Neuronal stem cell (in vitro differentiated cells): ENCODE measurements around the gene SND1.

Experiments
- DNase-seq: peaks from one replicate; pipeline ENCODE4 v3.0.0-alpha.2; 2013; ENCODE audit warnings: low spot score
- H2AFZ ChIP-seq: one replicate; pipeline ENCODE4 v1.6.1; 2013; ENCODE audit warnings: mild to moderate bottlenecking, low read length, inconsistent platforms
- H2AK5ac ChIP-seq: 2 replicates; pipeline ENCODE4 v1.6.1; 2013; ENCODE audit warnings: low read depth, mild to moderate bottlenecking, inconsistent platforms, low read length, moderate library complexity, mixed read lengths
- H2BK120ac ChIP-seq: 2 replicates; pipeline ENCODE4 v1.6.1; 2013; ENCODE audit warnings: low read depth, mild to moderate bottlenecking, inconsistent platforms, low read length, moderate library complexity, mixed read lengths
- H2BK12ac ChIP-seq: one replicate; pipeline ENCODE4 v1.6.1; 2013; ENCODE audit warnings: low read length, inconsistent platforms
- H2BK15ac ChIP-seq: 2 replicates; pipeline ENCODE4 v1.6.1; 2013; ENCODE audit warnings: mild to moderate bottlenecking, low read length, inconsistent platforms, mixed read lengths
- H2BK5ac ChIP-seq: one replicate; pipeline ENCODE4 v1.6.1; 2013; ENCODE audit warnings: inconsistent platforms, mild to moderate bottlenecking, low read length, moderate library complexity
- H3K14ac ChIP-seq: one replicate; pipeline ENCODE4 v1.6.1; 2013; ENCODE audit warnings: low read length, inconsistent platforms
- H3K18ac ChIP-seq: 2 replicates; pipeline ENCODE4 v1.6.1; 2013; ENCODE audit warnings: low read length, inconsistent platforms
- H3K23ac ChIP-seq: 2 replicates; pipeline ENCODE4 v1.6.1; 2013; ENCODE audit warnings: low read depth, mild to moderate bottlenecking, mixed read lengths, low read length, inconsistent platforms; ENCODE audit not compliant: poor library complexity
- H3K27ac ChIP-seq: replicated peaks from 3 replicates; pipeline ENCODE4 v1.5.1; 2013; ENCODE audit warnings: low read length, inconsistent platforms
- H3K27me3 ChIP-seq, 3 experiments: 2 replicates each; pipeline ENCODE4 v1.6.1; 2013; ENCODE audit warnings: low read length in 3 of 3, mild to moderate bottlenecking in 2 of 3, inconsistent platforms in 1 of 3, low read depth in 1 of 3, mixed read lengths in 1 of 3, moderate library complexity in 1 of 3; ENCODE audit not compliant: control insufficient read depth in 3 of 3, insufficient read depth in 3 of 3
- H3K36me3 ChIP-seq, 2 donors: replicated peaks in 1 of 2; 2 replicates each; pipeline ENCODE4 v1.6.1; 2013; ENCODE audit warnings: low read length in 2 of 2; ENCODE audit not compliant: control insufficient read depth in 2 of 2, insufficient read depth in 2 of 2
- H3K4ac ChIP-seq: 2 replicates; pipeline ENCODE4 v1.6.1; 2013; ENCODE audit warnings: inconsistent platforms, mild to moderate bottlenecking, low read length, moderate library complexity
- H3K4me1 ChIP-seq, 2 donors: 1 replicate in 1 of 2; 2 replicates in 1 of 2; pipeline ENCODE4 v1.6.1; 2013; ENCODE audit warnings: low read length in 2 of 2, low read depth in 1 of 2; ENCODE audit not compliant: control insufficient read depth in 2 of 2, insufficient read depth in 1 of 2
- H3K4me2 ChIP-seq: one replicate; pipeline ENCODE4 v1.6.1; 2013; ENCODE audit warnings: mild to moderate bottlenecking, low read length, inconsistent platforms; ENCODE audit not compliant: insufficient read depth, poor library complexity, severe bottlenecking
- H3K4me3 ChIP-seq, 2 donors: 2 replicates each; pipeline ENCODE4 v1.5.1; 2013; ENCODE audit warnings: low read length in 2 of 2, mild to moderate bottlenecking in 2 of 2, inconsistent platforms in 1 of 2, moderate library complexity in 1 of 2
- H3K79me1 ChIP-seq: one replicate; pipeline ENCODE4 v1.6.1; 2013; ENCODE audit warnings: low read depth, mild to moderate bottlenecking, inconsistent platforms, low read length, moderate library complexity
- H3K9ac ChIP-seq: one replicate; pipeline ENCODE4 v1.6.1; 2013; ENCODE audit warnings: mild to moderate bottlenecking, low read depth, low read length, inconsistent platforms; ENCODE audit not compliant: poor library complexity
- H3K9me3 ChIP-seq, 2 donors: replicated peaks in 1 of 2; 2 replicates each; pipeline versions ENCODE3 to v1.6.1; 2013; ENCODE audit warnings: low read length in 2 of 2, mild to moderate bottlenecking in 2 of 2, inconsistent platforms in 1 of 2, low read depth in 1 of 2, mixed read lengths in 1 of 2, moderate library complexity in 1 of 2; ENCODE audit not compliant: control insufficient read depth in 2 of 2, insufficient read depth in 1 of 2
- H4K8ac ChIP-seq: one replicate; pipeline ENCODE4 v1.6.1; 2013; ENCODE audit warnings: low read depth, mild to moderate bottlenecking, inconsistent platforms, low read length, moderate library complexity
- H4K91ac ChIP-seq: one replicate; pipeline ENCODE4 v1.6.1; 2013; ENCODE audit warnings: low read length, low read depth, mild to moderate bottlenecking, inconsistent platforms; ENCODE audit not compliant: poor library complexity
- WGBS, 2 donors: extraction: QIAGEN DNeasy Blood & Tissue Kit; methylation state at CpG; one replicate each; pipeline ENCODE4 v1.1.7; 2013; ENCODE audit warnings: missing lambda C conversion rate in 2 of 2, mixed read lengths in 1 of 2; ENCODE audit not compliant: insufficient read length in 2 of 2, insufficient replicate concordance in 1 of 2; ENCODE audit errors: extremely low coverage in 2 of 2; 5-methylcytosine and 5-hydroxymethylcytosine counted together

The SND1 gene

DNA sequence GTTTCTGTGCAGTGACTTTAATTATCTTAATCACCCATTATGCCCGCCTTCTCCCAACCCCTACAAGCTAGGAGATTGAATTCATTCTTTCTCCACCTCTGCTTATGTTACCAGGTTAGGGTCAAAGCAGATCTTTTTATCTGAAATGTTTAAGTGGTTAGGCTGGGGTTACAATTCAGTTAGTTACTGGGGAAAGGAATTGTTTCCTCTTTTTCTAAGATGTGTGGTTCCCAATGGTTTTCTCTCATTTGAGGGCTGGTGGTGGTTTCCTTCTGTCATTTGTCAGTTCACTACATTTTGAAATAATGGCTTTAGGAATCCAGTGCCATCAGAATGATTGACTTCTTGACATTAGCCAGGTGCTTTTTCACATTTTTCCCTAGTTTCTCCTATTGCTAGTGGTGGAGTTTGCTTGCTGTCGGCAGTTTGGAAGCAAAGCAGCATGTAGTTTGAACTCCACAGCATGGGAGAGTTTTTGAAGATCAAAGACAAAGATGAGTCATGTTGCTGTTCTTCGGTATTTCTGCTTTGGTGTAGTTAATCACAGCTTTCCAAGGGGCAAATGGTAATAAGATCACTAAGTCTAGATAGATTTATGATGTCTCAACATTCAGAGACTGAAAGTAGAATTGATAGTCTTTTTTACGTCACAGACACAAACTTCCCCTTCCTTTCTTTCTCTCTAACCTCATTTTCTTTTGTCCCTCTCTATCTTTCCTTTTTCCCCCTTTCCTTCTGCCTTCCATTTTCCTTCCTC is 168.2 kb downstream of the SND1 start:
- DNase-seq, result no peak
- no CpG with 5 or more reads among the region's 4 CpGs for WGBS, 2 donors
- H3K4me1 ChIP-seq, result peaks cover 7% of the 10 kb centered on the region in 2 donors

DNA sequence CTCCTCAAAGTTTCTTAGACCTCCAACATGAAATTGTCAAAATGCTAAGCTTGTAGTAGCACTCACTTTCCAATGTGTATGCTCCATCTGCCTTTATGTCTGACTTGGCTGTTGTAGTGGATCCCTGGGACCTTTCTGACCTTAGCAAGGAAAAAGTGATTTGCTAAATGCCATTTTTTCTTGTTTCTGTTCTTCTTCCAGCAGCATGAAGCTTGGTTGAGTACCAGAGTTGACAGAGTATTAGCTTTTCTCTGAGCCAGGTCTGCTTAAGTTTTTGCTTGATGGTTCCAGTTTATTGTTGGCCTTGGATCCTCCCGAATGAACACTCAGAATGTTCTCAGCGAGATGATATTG is 168.7 kb downstream of the SND1 start:
- Histone ChIP-seq H3K4ac (no peak overlapping the region), H3K27ac (no peak overlapping the region), H3K4me3 (no peak overlapping the region), H3K4me1 (peaks cover 7% of the 10 kb centered on the region in 2 donors), H3K79me1 (no peaks in the 10 kb centered on the region), H3K4me2 (no peak overlapping the region), H3K27me3 (no peaks in the 10 kb centered on the region), H2AK5ac (no peak overlapping the region), H2AFZ (no peak overlapping the region), H3K9me3 (no peaks in the 10 kb centered on the region), H2BK15ac (no peak overlapping the region), H4K91ac (no peak overlapping the region), H3K23ac (no peak overlapping the region), H3K18ac (no peak overlapping the region), H3K9ac (no peak overlapping the region), H2BK5ac (no peak overlapping the region), H2BK12ac (no peak overlapping the region), H4K8ac (no peak overlapping the region), H3K14ac (no peak overlapping the region), H2BK120ac (no peak overlapping the region), H3K36me3 (no peaks in the 10 kb centered on the region)
- DNase-seq, result no peak
- no CpG with 5 or more reads among the region's 2 CpGs for WGBS, 2 donors

More for the DNA sequence above, 168.2 kb downstream of the SND1 start:
- Histone ChIP-seq H3K14ac (no peak overlapping the region), H3K9ac (no peak overlapping the region), H2BK120ac (no peak overlapping the region), H2AFZ (no peak overlapping the region), H3K27me3 (no peaks in the 10 kb centered on the region), H3K4ac (no peak overlapping the region), H4K8ac (no peak overlapping the region), H3K79me1 (no peaks in the 10 kb centered on the region), H2AK5ac (no peak overlapping the region), H2BK15ac (no peak overlapping the region), H3K9me3 (no peaks in the 10 kb centered on the region), H3K4me2 (no peak overlapping the region), H4K91ac (no peak overlapping the region), H2BK5ac (no peak overlapping the region), H3K23ac (no peak overlapping the region), H2BK12ac (no peak overlapping the region), H3K18ac (no peak overlapping the region), H3K27ac (no peak overlapping the region), H3K36me3 (no peaks in the 10 kb centered on the region), H3K4me3 (no peak overlapping the region)

DNA sequence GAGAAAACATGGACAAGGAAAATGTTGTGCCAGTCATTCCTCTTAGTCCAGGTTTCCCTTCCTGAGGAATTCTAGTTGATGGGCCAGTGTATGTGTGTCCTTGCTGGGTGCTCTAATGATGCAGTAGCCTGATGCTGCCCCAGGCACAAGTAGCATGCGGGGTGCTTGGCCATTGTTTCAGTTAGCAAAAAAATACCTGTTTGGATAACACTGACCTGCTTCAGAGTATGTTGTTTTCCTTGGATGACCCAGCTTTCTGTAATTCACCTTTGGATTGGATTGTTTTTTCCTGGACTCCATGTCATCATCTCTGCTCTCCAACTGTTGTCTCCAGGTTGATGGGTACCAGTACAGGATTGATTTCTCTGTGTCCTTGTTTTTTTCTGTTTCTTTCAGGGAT is 169.2 kb downstream of the SND1 start:
- no peak overlapping the region for H3K14ac ChIP-seq
- H4K91ac ChIP-seq, result no peak overlapping the region
- no peak overlapping the region for H3K18ac ChIP-seq
- H3K9me3 ChIP-seq, result no peaks in the 10 kb centered on the region
- no peak overlapping the region for H2AFZ ChIP-seq
- no peak overlapping the region for H3K4me3 ChIP-seq
- no peak overlapping the region for H2AK5ac ChIP-seq
- no peak overlapping the region for H3K9ac ChIP-seq
- no peak overlapping the region for H3K4ac ChIP-seq
- no peak overlapping the region for H2BK120ac ChIP-seq
- DNase-seq, result no peak
- no peaks in the 10 kb centered on the region for H3K79me1 ChIP-seq
- no peaks in the 10 kb centered on the region for H3K36me3 ChIP-seq
- H2BK5ac ChIP-seq, result no peak overlapping the region
- no peaks in the 10 kb centered on the region for H3K27me3 ChIP-seq
- no peak overlapping the region for H3K23ac ChIP-seq
- WGBS, 2 donors, result no CpG with 5 or more reads among the region's 1 CpG
- H3K4me2 ChIP-seq, result no peak overlapping the region
- peaks cover 7% of the 10 kb centered on the region in 2 donors for H3K4me1 ChIP-seq
- no peak overlapping the region for H2BK12ac ChIP-seq
- H3K27ac ChIP-seq, result no peak overlapping the region
- no peak overlapping the region for H2BK15ac ChIP-seq
- no peak overlapping the region for H4K8ac ChIP-seq

DNA sequence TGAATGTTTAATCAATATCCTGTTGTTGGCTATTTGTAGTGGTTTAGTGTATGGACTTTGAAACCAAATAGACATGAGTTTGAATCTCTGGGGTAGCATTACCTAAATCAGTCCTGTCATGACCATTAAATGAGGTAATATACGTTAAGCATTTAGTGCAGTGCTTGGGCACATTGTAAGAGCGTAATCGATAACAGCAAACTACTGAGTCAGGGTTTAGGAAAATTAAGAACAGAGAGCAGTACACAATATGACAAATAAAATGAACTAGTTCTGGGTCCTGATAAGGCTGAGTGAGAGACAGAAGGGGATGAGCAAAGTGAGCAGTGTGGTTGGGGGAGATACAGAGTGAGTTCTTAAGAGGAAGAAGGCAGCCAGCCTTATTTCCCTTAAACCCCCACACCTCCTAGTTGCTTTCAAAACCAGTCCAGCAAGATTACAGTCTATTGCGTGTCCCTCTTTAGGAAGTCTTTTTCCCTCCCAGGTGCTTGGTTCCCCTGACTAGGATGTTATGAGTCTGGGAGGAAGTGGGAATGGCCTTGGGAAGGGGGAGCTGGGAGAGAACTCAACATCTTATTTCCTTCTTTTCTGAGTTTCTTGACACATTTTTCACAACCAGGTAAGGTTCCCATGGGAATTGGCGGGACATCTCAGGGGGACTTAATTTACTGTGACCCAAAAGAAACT is 171.0 kb downstream of the SND1 start:
- H2BK12ac ChIP-seq, result no peak overlapping the region
- no peaks in the 10 kb centered on the region for H3K79me1 ChIP-seq
- H4K91ac ChIP-seq, result no peak overlapping the region
- no CpG with 5 or more reads among the region's 5 CpGs for WGBS, 2 donors
- H3K27me3 ChIP-seq, result no peaks in the 10 kb centered on the region
- no peak overlapping the region for H3K4ac ChIP-seq
- no peak overlapping the region for H3K4me2 ChIP-seq
- no peak for DNase-seq
- H3K14ac ChIP-seq, result no peak overlapping the region
- H3K9ac ChIP-seq, result no peak overlapping the region
- no peak overlapping the region for H3K4me3 ChIP-seq
- no peaks in the 10 kb centered on the region for H3K9me3 ChIP-seq
- H2AK5ac ChIP-seq, result no peak overlapping the region
- H3K36me3 ChIP-seq, result no peaks in the 10 kb centered on the region
- no peak overlapping the region for H3K18ac ChIP-seq
- no peak overlapping the region for H2BK15ac ChIP-seq
- peaks cover 7% of the 10 kb centered on the region in 2 donors for H3K4me1 ChIP-seq
- H4K8ac ChIP-seq, result no peak overlapping the region
- H2AFZ ChIP-seq, result no peak overlapping the region
- no peak overlapping the region for H2BK120ac ChIP-seq
- no peak overlapping the region for H2BK5ac ChIP-seq
- no peak overlapping the region for H3K27ac ChIP-seq
- H3K23ac ChIP-seq, result no peak overlapping the region
